Neuronal stem cell (in vitro differentiated cells): ENCODE measurements around the gene NUDT14.

Experiments used
- DNase-seq: peaks from one replicate; pipeline ENCODE4 v3.0.0-alpha.2; 2013; ENCODE audit warnings: low spot score
- H2AFZ ChIP-seq: one replicate; pipeline ENCODE4 v1.6.1; 2013; ENCODE audit warnings: mild to moderate bottlenecking, low read length, inconsistent platforms
- H2AK5ac ChIP-seq: 2 replicates; pipeline ENCODE4 v1.6.1; 2013; ENCODE audit warnings: low read depth, mild to moderate bottlenecking, inconsistent platforms, low read length, moderate library complexity, mixed read lengths
- H2BK120ac ChIP-seq: 2 replicates; pipeline ENCODE4 v1.6.1; 2013; ENCODE audit warnings: low read depth, mild to moderate bottlenecking, inconsistent platforms, low read length, moderate library complexity, mixed read lengths
- H2BK12ac ChIP-seq: one replicate; pipeline ENCODE4 v1.6.1; 2013; ENCODE audit warnings: low read length, inconsistent platforms
- H2BK15ac ChIP-seq: 2 replicates; pipeline ENCODE4 v1.6.1; 2013; ENCODE audit warnings: mild to moderate bottlenecking, low read length, inconsistent platforms, mixed read lengths
- H2BK5ac ChIP-seq: one replicate; pipeline ENCODE4 v1.6.1; 2013; ENCODE audit warnings: inconsistent platforms, mild to moderate bottlenecking, low read length, moderate library complexity
- H3K14ac ChIP-seq: one replicate; pipeline ENCODE4 v1.6.1; 2013; ENCODE audit warnings: low read length, inconsistent platforms
- H3K18ac ChIP-seq: 2 replicates; pipeline ENCODE4 v1.6.1; 2013; ENCODE audit warnings: low read length, inconsistent platforms
- H3K23ac ChIP-seq: 2 replicates; pipeline ENCODE4 v1.6.1; 2013; ENCODE audit warnings: low read depth, mild to moderate bottlenecking, mixed read lengths, low read length, inconsistent platforms; ENCODE audit not compliant: poor library complexity
- H3K27ac ChIP-seq: replicated peaks from 3 replicates; pipeline ENCODE4 v1.5.1; 2013; ENCODE audit warnings: low read length, inconsistent platforms
- H3K27me3 ChIP-seq, 3 experiments: 2 replicates each; pipeline ENCODE4 v1.6.1; 2013; ENCODE audit warnings: low read length in 3 of 3, mild to moderate bottlenecking in 2 of 3, inconsistent platforms in 1 of 3, low read depth in 1 of 3, mixed read lengths in 1 of 3, moderate library complexity in 1 of 3; ENCODE audit not compliant: control insufficient read depth in 3 of 3, insufficient read depth in 3 of 3
- H3K36me3 ChIP-seq, 2 donors: replicated peaks in 1 of 2; 2 replicates each; pipeline ENCODE4 v1.6.1; 2013; ENCODE audit warnings: low read length in 2 of 2; ENCODE audit not compliant: control insufficient read depth in 2 of 2, insufficient read depth in 2 of 2
- H3K4ac ChIP-seq: 2 replicates; pipeline ENCODE4 v1.6.1; 2013; ENCODE audit warnings: inconsistent platforms, mild to moderate bottlenecking, low read length, moderate library complexity
- H3K4me1 ChIP-seq, 2 donors: 1 replicate in 1 of 2; 2 replicates in 1 of 2; pipeline ENCODE4 v1.6.1; 2013; ENCODE audit warnings: low read length in 2 of 2, low read depth in 1 of 2; ENCODE audit not compliant: control insufficient read depth in 2 of 2, insufficient read depth in 1 of 2
- H3K4me2 ChIP-seq: one replicate; pipeline ENCODE4 v1.6.1; 2013; ENCODE audit warnings: mild to moderate bottlenecking, low read length, inconsistent platforms; ENCODE audit not compliant: insufficient read depth, poor library complexity, severe bottlenecking
- H3K4me3 ChIP-seq, 2 donors: 2 replicates each; pipeline ENCODE4 v1.5.1; 2013; ENCODE audit warnings: low read length in 2 of 2, mild to moderate bottlenecking in 2 of 2, inconsistent platforms in 1 of 2, moderate library complexity in 1 of 2
- H3K79me1 ChIP-seq: one replicate; pipeline ENCODE4 v1.6.1; 2013; ENCODE audit warnings: low read depth, mild to moderate bottlenecking, inconsistent platforms, low read length, moderate library complexity
- H3K9ac ChIP-seq: one replicate; pipeline ENCODE4 v1.6.1; 2013; ENCODE audit warnings: mild to moderate bottlenecking, low read depth, low read length, inconsistent platforms; ENCODE audit not compliant: poor library complexity
- H3K9me3 ChIP-seq, 2 donors: replicated peaks in 1 of 2; 2 replicates each; pipeline versions ENCODE3 to v1.6.1; 2013; ENCODE audit warnings: low read length in 2 of 2, mild to moderate bottlenecking in 2 of 2, inconsistent platforms in 1 of 2, low read depth in 1 of 2, mixed read lengths in 1 of 2, moderate library complexity in 1 of 2; ENCODE audit not compliant: control insufficient read depth in 2 of 2, insufficient read depth in 1 of 2
- H4K8ac ChIP-seq: one replicate; pipeline ENCODE4 v1.6.1; 2013; ENCODE audit warnings: low read depth, mild to moderate bottlenecking, inconsistent platforms, low read length, moderate library complexity
- H4K91ac ChIP-seq: one replicate; pipeline ENCODE4 v1.6.1; 2013; ENCODE audit warnings: low read length, low read depth, mild to moderate bottlenecking, inconsistent platforms; ENCODE audit not compliant: poor library complexity
- WGBS, 2 donors: extraction: QIAGEN DNeasy Blood & Tissue Kit; methylation state at CpG; one replicate each; pipeline ENCODE4 v1.1.7; 2013; ENCODE audit warnings: missing lambda C conversion rate in 2 of 2, mixed read lengths in 1 of 2; ENCODE audit not compliant: insufficient read length in 2 of 2, insufficient replicate concordance in 1 of 2; ENCODE audit errors: extremely low coverage in 2 of 2; 5-methylcytosine and 5-hydroxymethylcytosine counted together

NUDT14 gene

GRCh38 chr14:105152794-105153241, 28.3 kb downstream of the NUDT14 start:
- H3K27ac ChIP-seq = no peak overlapping the region
- peaks cover 0 to 1% of the 10 kb centered on the region in 2 donors for H3K9me3 ChIP-seq
- peak overlapping the region; percentile 53 for H2BK5ac ChIP-seq
- peaks cover 0 to 14% (median 0%) of the 10 kb centered on the region in 3 experiments for H3K27me3 ChIP-seq
- no peak overlapping the region for H4K91ac ChIP-seq
- no peak overlapping the region for H2AFZ ChIP-seq
- peak overlapping the region; percentile 80 for H3K23ac ChIP-seq
- H3K18ac ChIP-seq = peak overlapping the region; percentile 11
- H3K4ac ChIP-seq = no peak overlapping the region
- no peak overlapping the region for H3K4me3 ChIP-seq
- peaks cover 4% of the 10 kb centered on the region for H3K79me1 ChIP-seq
- H3K14ac ChIP-seq = peak overlapping the region; percentile 94
- no peak overlapping the region for H2BK12ac ChIP-seq
- no peak overlapping the region for H2BK15ac ChIP-seq
- H2AK5ac ChIP-seq = peak overlapping the region; percentile 26
- H4K8ac ChIP-seq = no peak overlapping the region
- no peak overlapping the region for H3K4me2 ChIP-seq
- DNase-seq = no peak
- H2BK120ac ChIP-seq = no peak overlapping the region
- no peaks in the 10 kb centered on the region for H3K4me1 ChIP-seq
- no CpG with 5 or more reads among the region's 14 CpGs for WGBS, 2 donors
- H3K9ac ChIP-seq = no peak overlapping the region
- no peaks in the 10 kb centered on the region for H3K36me3 ChIP-seq

DNA sequence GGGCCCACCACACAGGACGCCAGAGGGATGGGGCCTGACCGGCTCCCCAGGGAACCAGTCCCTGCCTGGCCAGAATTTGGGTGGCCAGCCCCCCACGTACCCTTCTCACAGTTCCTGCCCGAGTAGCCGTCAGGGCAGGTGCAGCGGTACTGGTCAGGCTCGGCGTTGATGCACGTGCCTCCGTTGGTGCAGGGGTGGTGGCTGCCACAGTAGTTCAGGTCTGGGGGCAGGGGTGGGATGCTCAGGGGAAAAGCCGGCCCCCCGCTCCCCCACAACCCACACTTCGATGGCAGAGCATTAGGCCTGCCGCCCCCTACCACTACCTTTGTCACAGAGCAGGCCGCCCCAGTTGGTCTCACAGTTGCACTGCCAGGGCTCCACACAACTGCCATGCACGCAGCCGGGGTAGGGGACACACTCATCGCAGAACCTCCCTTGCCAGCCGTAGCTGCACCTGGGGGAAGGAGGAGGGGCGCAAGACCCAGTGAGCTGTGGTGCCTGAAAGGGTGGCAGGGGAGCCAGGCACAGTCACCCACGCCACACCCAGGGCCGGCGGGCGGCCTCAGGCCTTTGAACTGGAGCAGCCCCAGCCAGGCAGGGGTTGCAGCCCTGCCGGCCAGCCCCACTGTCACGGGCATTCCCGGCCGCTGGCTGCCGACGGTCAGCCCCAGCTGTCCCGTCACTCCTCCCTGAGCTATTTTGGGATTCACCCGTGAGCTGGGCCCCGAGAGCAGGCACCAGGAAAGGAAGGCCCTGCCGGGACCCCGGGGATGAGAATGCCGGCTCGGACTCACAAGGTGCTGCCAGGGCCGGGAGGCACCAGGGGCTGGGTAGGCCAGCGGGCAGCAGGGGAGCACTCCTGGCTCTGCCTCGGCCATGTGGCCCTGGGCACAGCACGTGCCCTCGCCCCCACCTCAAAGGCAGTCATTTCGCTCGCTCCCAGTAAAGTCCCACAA, 29.0 kb downstream of the NUDT14 start:
- no CpG with 5 or more reads among the region's 44 CpGs for WGBS, 2 donors
- Histone ChIP-seq H3K4me3 (no peak overlapping the region), H2BK120ac (no peak overlapping the region), H3K18ac (no peak overlapping the region), H2BK12ac (no peak overlapping the region), H3K27me3 (peaks cover 0 to 7% (median 0%) of the 10 kb centered on the region in 3 experiments), H3K4me1 (no peaks in the 10 kb centered on the region), H3K4me2 (no peak overlapping the region), H3K79me1 (peaks cover 4% of the 10 kb centered on the region), H3K14ac (peak overlapping the region; percentile 94), H4K91ac (no peak overlapping the region), H3K27ac (no peak overlapping the region), H2AFZ (no peak overlapping the region), H3K36me3 (no peaks in the 10 kb centered on the region), H3K9ac (peak overlapping the region; percentile 70), H3K4ac (no peak overlapping the region), H3K23ac (peak overlapping the region; percentile 65), H2AK5ac (no peak overlapping the region), H4K8ac (no peak overlapping the region), H2BK15ac (peak overlapping the region; percentile 33), H3K9me3 (no peaks in the 10 kb centered on the region), H2BK5ac (no peak overlapping the region)
- DNase-seq = no peak

- Histone ChIP-seq H3K9me3 (no peaks in the 10 kb centered on the region), H3K27me3 (peaks cover 0 to 3% (median 0%) of the 10 kb centered on the region in 3 experiments), H2BK12ac (no peak overlapping the region), H3K4me3 (no peak overlapping the region), H3K9ac (no peak overlapping the region), H3K4me2 (no peak overlapping the region), H3K23ac (no peak overlapping the region), H2BK120ac (no peak overlapping the region), H3K27ac (no peak overlapping the region), H3K4ac (no peak overlapping the region), H3K79me1 (peaks cover 4% of the 10 kb centered on the region), H2BK5ac (no peak overlapping the region), H3K4me1 (no peaks in the 10 kb centered on the region), H4K91ac (no peak overlapping the region), H4K8ac (no peak overlapping the region), H2AFZ (no peak overlapping the region), H3K18ac (no peak overlapping the region), H3K36me3 (no peaks in the 10 kb centered on the region), H2AK5ac (no peak overlapping the region), H3K14ac (no peak overlapping the region), H2BK15ac (no peak overlapping the region)
- WGBS, 2 donors = no CpG with 5 or more reads among the region's 37 CpGs
- DNase-seq = no peak
Observed at GRCh38 chr14:105151084-105151837, 29.9 kb downstream of the NUDT14 start.
